Measurements from ENCODE around the gene ERC1.

The ERC1 gene

DNA sequence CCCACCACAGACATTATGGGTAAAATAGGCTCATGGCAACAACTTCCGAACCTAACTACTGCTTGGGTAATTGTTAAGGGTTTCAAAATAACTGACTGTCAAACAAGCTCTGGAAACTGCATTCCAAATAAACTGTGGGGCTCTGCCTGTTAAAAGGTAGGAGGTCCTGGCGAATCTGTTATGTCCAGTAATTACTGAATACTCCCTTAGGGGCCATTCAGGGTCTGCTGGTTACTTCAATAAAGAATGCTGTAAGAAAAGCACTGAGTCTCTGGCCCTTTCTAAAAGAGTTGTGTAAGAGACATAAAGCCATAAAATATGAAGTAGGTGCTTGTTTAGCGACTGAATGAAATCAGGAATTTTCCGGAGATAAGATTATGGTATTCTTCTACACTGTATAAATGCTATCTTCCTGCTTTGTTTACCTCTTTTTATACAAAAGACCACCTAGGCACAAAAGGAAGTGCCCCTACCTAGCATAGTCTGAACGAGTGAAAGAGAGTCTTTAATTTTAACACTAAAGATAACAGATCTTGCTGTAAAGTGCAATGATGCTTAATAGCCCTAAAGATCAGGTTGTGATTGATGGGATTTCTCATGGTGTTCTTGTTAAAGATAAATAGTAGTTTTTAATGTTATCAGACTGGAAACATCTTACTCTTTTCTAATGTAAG, 475.6 kb downstream of the ERC1 start:
- no peak for DNase-seq

DNA sequence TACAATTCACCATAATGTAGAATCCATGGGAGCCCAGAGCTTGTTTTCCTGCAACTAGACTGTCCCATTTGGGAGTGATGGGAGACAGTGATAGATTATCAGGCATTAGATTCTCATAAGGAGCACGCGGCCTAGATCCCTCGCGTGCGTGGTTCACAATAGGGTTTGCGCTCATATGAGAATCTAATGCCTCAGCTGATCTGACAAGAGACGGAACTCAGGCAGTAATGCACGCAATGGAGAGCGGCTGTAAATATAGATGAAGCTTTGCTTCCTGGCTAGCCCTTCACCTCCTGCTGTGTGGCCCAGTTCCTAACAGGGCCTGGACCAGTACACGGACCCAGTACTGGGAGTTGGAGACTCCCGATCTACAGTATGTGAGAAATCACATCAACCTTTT, 476.7 kb downstream of the ERC1 start:
- no peak for DNase-seq

DNA sequence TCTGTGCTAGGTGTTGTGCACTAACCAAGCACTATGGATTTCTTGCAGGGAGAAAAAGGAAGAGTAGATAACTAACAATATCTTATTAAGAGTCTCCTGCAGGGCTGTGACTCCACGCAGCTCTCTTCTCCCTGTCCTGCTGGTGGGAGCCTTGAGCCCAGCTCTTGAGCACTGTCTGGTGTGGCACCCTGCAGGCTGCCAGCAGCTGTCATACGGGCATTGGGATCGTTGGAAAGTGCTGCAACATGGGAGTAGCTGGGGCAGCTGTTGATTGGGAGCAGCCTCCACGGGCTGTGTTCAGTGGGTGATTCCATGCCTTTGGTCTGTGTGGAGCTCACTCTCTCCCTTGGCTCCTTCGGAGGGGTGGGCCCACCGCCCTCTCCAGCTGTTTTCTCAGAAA, 478.0 kb downstream of the ERC1 start:
- DNase-seq: no peak

DNA sequence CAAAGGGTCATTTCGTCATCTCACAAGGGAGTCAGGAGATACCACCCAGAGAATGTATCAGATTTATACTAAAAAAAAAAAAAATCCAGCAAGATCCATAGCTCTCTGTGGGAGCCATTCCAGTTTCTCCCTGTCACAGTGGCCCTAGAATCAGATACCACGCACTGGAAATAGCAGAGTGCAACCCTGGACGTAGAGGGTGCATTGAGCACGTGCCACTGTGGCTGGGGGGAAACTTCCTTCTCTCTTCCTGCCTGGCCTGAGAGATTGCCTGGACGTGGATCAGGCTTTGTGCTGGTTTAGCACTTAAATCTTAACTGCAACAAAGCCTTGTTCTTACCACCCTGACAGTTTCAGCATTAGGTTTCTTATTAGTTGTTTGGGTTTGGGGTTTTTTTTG, 479.0 kb downstream of the ERC1 start:
- no peak for DNase-seq

DNA sequence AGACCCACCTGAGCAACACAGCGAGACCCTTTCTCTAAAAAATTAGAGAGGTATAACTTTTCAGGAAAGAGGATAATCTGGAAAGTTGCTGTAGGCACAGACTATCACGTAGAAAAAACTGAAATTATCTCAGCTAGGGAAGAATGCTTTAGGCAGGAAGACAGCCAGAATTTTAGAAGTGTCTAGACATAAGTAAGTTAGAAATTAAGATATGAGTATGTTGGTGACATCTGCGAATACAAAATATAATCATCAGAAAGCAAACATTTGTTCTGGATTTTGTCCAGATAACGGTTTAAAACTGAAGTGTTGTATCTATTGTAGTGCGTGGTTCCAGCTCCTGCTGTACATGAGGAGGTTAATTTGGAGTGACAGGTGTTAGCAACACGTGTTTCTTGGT, 480.2 kb downstream of the ERC1 start:
- DNase-seq: no peak

DNA sequence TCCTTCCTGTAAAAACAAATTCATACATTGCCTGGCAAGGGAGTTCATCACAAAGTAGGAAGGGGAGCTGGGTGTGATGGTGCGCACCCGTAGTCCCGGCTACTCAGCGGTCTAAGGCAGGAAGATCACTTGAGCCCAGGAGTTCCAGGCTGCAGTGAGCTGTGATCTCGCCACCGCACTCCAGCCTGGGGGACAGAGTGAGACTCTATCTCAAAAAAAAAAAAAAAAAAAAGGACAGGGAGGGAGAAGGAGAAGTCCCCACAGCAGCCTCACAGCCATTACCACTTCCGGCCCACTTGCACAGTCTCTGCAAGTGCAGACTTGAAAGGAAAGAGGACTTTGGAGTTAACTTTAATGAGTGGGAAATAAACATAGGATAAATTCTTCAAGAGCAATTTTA, 482.4 kb downstream of the ERC1 start:
- peak; percentile 32 for DNase-seq

DNA sequence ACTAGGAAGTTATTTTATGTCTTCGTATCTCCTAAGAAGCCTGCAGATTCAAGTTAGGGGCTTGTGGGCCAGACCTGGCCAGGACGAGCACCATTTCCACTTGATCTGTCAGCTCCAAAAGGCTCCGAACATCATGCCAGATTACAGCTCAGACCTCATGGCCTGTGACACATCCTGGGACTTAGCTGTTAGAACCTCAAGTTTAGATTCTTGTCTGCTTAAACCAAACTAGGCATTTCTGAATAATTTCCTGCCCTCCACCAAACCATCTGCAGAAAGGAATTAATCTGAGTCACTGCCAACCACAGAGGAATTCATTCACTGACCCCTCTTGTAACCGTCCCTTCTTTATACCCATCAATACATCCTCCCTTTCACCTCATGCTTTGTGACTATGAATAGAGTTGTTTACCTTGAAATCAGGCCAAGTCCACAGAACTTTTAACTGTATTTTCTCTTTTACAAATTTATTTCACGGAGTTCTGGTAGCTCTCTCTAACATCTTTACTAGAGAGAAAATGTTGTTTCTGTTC, 483.1 kb downstream of the ERC1 start:
- peak; percentile 42 for DNase-seq

DNA sequence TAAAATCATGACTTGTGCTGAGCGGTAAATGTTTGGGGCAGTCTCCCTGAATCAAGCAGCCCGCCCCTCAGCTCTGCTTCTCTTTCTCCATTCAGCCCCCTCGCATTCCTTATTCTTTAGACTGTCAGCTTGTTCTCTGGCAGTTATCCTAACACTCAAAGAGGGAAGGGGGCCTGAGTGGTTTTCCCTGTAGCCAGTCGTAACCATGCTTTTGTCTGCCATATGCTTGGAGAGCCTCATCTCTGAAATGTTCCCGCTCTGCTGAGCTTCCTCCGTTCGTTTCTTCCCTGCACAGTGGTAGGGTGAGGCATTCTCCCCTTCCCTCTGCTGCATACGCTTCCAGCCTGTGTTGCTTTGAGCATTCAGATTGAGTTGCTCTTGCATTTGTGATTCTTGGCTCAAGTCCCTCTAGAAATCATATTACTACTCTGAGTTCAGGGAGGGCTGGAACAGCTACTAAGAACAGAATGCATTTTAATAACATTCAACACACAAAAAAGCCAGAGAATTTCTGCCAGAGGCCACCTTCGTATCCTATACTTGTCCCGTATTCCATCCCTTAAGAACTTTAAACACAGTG, 483.6 kb downstream of the ERC1 start:
- DNase-seq: no peak

DNA sequence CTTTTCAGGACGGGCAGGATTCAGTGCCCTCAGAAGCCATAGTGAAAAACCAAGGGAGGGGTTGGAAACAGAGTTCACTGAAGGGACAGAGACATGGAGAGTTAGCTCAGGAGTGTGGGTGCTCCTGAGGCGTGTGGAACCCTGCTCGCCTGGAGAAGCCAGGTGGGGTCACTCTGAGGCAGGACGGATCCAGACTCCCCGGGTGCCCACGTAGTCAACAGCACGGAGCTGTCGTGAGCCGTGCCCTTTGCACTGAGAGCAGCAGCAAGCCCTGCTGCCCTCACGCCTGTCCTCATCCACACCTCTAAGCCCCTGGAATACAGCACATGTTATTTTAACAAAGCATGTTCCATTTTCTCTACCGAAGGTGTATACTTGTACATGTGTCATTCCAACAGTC, 488.6 kb downstream of the ERC1 start:
- no peak for DNase-seq

DNA sequence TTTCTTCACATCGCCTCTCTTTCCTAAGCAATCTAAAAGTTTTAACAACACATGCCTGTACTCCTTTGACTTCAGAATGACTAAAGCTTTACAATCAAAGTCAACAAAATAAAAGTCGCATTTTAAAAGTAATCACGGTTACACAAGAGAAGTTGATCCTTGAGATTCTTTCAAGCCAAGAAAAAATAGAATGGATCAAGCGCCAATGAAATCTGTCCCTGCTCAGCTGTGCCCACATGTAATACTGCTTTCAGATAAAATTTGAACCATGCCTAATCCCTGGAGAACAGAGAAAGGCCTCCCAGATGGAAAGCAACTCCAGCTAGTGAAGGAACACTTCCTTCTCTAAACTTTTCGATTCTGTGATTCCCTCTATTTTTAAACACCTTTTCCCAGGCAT, 490.3 kb downstream of the ERC1 start:
- no peak for DNase-seq

DNA sequence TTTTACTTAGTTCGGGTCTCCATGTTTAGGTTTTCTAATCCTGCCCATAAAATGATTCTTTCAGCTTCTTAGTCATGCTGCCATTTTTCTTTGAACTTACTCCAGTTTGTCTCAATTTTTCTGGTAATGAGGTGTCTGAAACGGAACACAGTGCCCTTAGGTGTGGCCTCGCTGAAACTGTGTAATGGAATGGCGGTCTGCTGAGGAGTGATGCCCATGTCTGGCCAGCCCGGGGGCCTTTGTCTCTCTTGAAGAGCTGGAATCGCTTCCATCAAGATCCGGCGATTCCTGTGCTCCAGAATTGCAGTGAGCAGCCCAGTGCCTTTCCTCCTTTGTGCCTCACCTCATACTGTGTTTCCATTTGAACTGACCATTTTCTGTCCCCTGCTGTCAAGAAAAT, 490.9 kb downstream of the ERC1 start:
- no peak for DNase-seq

DNA sequence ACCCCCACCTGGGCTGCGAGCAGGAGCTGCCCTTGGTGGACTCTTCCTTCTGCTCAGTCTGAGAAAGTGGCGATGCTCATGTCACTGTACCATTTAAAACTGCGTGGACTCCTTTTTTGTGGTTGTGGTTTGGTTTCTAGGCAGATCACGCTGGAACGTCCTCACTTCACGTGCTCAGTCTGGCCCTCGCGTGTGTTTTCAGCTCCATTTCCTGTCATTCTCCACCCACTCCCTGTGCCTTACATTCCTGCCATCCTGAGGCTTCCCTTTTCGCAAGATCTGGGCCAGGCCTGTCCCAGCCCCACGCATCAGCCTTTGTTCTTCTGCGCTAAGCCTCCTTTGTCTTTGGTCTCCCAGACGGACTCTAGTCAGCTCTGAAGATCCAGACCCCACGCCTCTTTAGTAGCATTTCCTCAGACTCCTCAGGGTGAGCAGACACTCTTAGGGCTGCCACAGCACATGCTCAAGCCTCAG, 497.9 kb downstream of the ERC1 start:
- no peak for DNase-seq

DNA sequence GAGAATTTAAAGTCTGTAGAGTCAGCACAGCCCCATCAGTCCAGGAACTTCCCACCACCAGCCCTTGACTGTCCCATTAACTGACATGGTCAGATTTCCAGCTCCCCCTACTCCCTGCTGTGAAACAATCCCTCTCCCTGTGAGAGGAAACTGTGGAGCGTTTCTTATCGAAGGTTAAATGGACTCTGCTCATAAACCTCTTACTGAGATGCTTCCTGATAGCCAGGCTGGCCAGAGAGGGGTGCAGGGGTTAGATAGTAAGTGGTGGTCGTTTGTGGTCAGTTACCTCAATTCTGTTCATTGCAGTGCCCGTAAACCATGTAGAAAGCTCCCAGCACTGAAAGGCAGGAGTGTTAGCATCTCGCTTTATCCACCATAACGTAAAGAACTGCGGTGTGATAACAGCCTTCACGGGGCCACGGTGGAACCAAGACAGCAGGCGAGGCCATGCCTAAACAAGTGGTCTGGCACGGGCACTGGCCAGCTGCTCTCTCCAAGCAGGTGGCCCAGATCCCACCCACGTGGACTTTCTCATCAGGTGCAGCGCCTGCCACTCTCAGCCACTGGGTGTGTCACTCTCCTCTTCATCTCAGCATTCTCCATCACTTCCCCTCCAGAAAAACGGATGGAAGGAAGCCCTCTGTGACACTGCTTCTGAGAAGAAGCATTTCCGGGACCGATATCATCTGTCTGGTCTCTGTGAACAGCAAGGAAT, 501.1 kb downstream of the ERC1 start:
- DNase-seq: no peak

DNA sequence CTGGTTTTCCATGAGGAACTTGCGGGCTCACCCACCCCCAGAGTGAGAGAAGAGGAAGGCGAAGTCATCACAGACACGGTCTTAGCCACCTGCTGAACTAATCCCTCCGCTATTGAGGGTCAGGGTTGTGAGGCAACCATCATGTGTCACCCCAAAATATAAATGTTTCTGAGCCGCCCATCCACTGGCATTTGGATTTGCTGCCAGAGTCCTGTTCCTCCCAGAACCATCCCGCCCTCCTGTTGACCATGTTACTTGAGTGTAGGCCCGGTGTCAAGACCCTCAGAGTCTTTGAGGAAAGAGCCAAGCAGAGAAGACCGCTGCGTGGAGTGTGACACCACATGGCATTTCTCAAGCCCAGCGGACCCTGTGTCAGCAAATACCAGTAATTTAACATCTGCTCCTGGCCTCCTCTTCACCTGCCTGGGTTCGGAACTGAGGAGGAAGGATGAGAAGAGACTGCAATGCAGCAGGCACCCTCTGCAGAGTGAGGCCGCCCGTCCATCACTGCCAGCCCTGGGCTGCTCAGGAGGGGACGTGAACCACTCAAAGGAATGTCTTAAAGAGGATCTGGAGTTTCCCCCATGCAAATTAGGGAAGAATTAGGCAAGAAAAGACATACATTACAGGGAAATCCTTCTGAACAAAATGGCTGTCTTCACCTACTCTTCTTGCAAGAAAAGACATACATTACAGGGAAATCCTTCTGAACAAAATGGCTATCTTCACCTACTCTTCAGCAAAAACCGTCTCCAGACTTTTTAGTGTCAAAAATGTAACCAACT, 502.9 kb downstream of the ERC1 start:
- no peak for DNase-seq

DNA sequence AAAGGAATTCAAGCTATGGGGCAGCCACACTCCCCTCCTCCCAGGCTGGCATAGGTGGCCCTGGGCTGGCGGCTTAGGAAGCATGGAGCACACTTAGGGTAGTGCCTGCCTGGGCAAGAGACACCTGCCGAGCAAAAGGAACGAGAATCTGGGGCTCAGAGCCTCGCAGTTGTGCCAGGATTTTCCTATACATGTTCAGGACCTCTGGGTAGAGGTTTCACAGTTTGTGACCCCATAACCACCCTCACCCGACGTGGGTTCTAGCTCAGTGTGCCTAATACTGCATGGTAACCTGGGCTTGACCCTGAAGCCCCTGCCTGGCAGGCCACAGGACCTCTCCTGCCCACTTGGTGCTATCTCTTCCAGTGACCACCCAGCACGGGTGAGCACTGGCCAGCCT, 503.8 kb downstream of the ERC1 start:
- no peak for DNase-seq

DNA sequence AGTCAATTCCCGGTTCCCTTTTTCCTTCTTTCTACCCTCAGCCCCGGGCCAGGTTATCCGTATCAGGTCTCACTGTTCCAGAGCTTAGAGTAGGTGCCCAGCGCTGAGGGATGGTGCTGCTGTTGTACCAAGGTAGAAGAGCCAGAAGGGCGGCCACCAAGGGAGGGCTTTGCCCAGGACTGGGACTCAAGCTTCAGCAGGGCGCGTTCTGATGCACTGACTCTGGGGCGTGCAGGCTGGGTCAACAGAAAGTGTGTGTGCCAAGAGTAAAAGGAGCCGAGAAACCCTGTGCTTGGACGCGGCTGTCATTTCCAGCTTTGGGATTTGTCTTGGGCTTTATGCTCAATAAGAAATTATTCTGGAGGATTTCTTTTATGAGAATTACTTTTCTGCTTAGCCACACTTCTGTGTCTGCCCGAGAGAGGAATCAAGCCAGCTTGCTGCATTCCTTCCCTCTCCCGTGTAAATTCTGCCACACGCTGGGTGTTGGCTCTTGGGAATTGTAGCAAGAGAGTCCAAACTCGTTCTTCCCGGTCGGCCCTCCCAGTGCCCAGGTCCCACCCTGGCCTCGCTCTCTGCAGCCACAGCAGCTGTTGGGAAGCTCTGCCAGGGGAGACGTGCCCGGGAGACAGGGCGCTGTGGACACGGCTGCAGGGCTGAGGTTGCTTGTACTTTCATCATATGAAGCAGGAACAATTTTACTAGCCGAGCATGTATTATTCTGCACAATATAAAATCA, 505.3 kb downstream of the ERC1 start:
- DNase-seq: no peak

DNA sequence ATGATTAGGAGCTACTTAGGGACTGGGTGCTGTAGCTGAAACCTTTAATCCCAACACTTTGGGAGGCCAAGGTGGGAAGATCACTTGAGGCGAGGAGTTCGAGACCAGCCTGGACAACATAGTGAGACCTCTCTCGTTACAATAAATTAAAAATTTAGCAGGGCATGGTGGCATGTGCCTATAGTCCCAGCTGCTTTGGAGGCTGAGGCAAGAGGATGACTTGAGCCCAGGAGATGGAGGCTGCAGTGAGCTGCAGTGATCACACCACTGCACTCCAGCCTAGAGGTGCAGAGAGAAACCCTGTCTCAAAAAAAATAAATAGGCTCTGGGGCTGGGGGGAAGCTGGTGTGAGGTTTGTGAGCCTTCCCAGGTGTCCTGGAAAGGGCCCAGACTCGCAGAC, 506.1 kb downstream of the ERC1 start:
- DNase-seq: no peak

DNA sequence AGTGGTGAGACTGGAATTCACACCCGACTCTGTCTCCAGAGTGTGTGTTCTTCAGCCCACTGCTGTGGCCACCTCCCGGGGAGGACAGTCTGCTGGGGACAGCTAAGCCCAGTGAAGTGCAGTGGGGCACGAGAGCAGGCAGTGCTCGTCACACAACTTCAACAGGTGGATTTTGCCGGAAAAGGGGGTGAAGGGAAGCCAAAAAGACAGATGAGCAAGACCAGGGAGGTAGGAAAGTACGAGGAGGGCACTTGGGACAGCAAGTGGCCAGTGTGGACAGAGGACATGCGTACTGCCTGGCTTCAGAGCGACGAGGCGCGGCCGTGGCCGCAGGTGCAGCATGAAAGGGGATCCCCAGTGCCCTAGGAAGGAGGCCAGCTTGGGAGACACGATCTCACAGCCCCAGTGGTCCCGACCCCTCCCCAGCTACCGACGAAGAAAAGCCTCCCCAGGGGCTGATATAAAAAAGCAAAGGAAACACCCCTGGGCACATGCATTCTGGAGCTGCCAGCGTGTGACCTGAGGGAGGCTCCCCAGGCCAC, 507.2 kb downstream of the ERC1 start:
- no peak for DNase-seq

DNA sequence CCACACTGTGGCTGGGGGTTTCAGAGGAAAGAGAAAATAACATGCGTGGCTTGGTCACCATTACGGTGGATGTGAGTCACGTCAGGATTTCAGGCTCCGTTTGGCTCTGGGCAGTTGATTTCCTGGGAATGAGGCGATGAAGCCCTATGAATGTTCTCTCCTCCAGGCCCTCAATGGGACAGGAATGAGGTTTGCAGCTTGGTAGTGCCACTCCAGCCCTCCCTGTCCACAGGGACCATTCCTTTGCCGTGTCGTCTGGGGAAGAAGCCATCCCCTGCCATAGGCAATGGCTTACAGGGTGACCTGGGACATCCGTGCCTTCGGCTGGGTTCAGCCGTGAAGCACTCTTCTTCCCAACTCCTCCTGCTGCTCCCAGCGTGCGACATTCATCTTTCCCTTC, 508.3 kb downstream of the ERC1 start:
- no peak for DNase-seq

DNA sequence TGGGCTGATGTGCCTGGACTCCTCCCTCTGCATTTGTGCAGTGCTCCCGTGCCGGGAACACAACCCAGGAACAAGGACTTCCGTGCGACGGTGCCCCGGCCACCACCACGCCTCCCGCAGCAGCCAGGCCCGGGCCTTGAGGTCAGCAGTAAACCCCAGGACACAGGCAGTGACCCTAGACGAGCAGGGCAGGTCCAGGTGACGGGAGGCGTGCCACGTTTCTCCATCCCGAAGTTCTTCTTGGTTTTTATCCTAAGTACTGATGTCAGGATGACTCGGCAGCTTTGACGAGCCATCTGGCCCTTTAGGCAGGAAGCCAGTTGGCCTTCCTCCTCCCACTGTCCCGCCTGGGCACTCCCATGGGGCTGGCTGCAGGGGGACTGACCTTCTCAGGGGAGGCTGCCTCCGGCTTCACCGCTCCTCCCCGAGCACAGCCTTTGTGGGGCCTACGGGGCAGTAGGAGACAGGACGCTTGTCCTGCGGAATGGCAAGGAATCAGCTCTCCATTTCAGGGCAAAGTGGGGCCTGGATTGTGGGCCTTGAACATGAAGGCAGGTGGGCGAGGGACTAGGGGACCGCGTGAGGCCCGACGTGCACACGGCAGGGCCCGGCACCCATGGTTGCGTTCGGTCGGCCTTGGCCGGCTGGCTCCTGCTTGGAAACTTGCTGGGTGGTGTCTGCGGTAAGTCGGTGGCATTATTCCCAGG, 509.2 kb downstream of the ERC1 start:
- DNase-seq: no peak

DNA sequence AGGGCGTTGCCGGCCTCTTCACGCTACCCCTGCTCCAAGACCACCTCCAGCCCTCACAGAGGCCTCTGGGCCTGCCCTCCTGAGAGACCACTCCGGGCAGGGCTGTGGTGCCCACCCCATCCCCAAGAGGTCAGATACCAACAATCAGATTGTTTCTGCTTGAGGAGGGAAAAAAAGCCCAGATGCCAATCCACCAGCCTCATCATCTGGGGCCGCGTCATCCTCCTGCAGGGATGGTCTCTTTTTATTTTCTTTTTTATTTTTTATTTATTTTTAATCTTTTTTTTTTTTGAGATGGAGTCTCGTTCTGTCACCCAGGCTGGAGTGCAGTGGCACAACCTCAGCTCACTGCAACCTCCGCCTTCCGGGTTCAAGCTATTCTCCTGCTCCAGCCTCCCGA, 510.0 kb downstream of the ERC1 start:
- DNase-seq: no peak
